Measurements from ENCODE around the gene PRDX4.

- TF ChIP-seq CTCF (IDR thresholded peaks at IDR 0.05) (no peak), ZFX (IDR thresholded peaks at IDR 0.05; ENCODE audit: borderline replicate concordance) (no peak)
Measured at GRCh38 chrX:23661671-23662070, 5.6 kb upstream of the PRDX4 start.
